HUES64 (cell line): ENCODE results near the gene DPY19L1.

Source experiments
- H3K27ac ChIP-seq: 2 replicates; pipeline ENCODE4 v1.7.0; 2013; ENCODE audit warnings: low read depth, low read length, inconsistent platforms
- H3K27me3 ChIP-seq: 2 replicates; pipeline ENCODE4 v1.6.1; 2013; ENCODE audit warnings: mild to moderate bottlenecking, low read length; ENCODE audit not compliant: insufficient read depth
- H3K36me3 ChIP-seq: 2 replicates; pipeline ENCODE4 v1.6.1; 2013; ENCODE audit warnings: mild to moderate bottlenecking, low read length; ENCODE audit not compliant: insufficient read depth
- H3K4me1 ChIP-seq: 2 replicates; pipeline ENCODE4 v1.6.1; 2013; ENCODE audit warnings: mild to moderate bottlenecking, low read length, moderate library complexity; ENCODE audit not compliant: insufficient read depth
- H3K4me3 ChIP-seq: 2 replicates; pipeline ENCODE4 v1.5.1; 2013; ENCODE audit warnings: mild to moderate bottlenecking, low read length, moderate library complexity
- H3K9ac ChIP-seq: 2 replicates; pipeline ENCODE4 v1.6.1; 2013; ENCODE audit warnings: mild to moderate bottlenecking, low read depth, low read length
- H3K9me3 ChIP-seq: 2 replicates; pipeline ENCODE4 v1.6.1; 2013; ENCODE audit warnings: low read depth, low read length; ENCODE audit not compliant: insufficient read depth
- WGBS: fragments of 150-250, 120-280 bp; methylation state at CpG from one replicate; pipeline ENCODE4 v1.1.7; 2013; ENCODE audit warnings: missing lambda C conversion rate; 5-methylcytosine and 5-hydroxymethylcytosine counted together

DPY19L1 gene

GRCh38 chr7:35029311-35029710 is 8.0 kb downstream of the DPY19L1 start:
- Histone ChIP-seq H3K27ac (no peak overlapping the region), H3K9me3 (no peaks in the 10 kb centered on the region), H3K9ac (no peak overlapping the region), H3K4me1 (peaks cover 29% of the 10 kb centered on the region), H3K27me3 (no peaks in the 10 kb centered on the region), H3K4me3 (no peak overlapping the region), H3K36me3 (no peaks in the 10 kb centered on the region)
- WGBS = 79% methylated on average over 1 of the region's 1 CpG

GRCh38 chr7:35026150-35026549 is 11.1 kb downstream of the DPY19L1 start:
- Histone ChIP-seq H3K9me3 (no peaks in the 10 kb centered on the region), H3K4me3 (no peak overlapping the region), H3K27ac (no peak overlapping the region), H3K27me3 (no peaks in the 10 kb centered on the region), H3K4me1 (peaks cover 29% of the 10 kb centered on the region), H3K36me3 (no peaks in the 10 kb centered on the region), H3K9ac (no peak overlapping the region)

GRCh38 chr7:35025369-35025870 is 11.9 kb downstream of the DPY19L1 start:
- Histone ChIP-seq H3K9ac (no peak overlapping the region), H3K4me1 (peaks cover 29% of the 10 kb centered on the region), H3K27ac (no peak overlapping the region), H3K36me3 (no peaks in the 10 kb centered on the region), H3K4me3 (no peak overlapping the region), H3K27me3 (no peaks in the 10 kb centered on the region), H3K9me3 (no peaks in the 10 kb centered on the region)
- 68% methylated on average over 1 of the region's 1 CpG for WGBS

DNA sequence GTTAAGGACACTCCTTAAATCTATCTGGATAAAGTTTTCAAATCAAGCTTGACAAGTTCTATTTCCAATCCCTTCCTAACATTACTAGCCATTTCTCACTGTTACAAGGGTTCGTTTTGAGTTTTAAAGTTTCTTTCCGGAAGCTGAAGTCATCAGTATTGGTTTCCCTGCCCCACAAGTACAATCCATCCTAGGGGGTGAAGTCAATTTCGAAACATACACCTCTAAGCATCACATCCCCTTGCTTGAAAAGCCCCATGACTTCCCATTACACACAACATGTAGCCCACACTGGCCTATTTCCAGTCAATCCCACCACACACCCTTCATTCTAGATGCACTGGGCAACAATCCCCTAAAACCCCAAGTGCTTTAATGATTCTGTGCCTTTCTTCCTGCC is 13.0 kb downstream of the DPY19L1 start:
- WGBS = over 99% methylated on average over 3 of the region's 3 CpGs
- no peaks in the 10 kb centered on the region for H3K36me3 ChIP-seq
- no peak overlapping the region for H3K4me3 ChIP-seq
- no peak overlapping the region for H3K27ac ChIP-seq
- H3K9ac ChIP-seq = no peak overlapping the region
- H3K27me3 ChIP-seq = no peaks in the 10 kb centered on the region
- no peaks in the 10 kb centered on the region for H3K9me3 ChIP-seq
- H3K4me1 ChIP-seq = peaks cover 30% of the 10 kb centered on the region

- Histone ChIP-seq H3K27me3 (no peaks in the 10 kb centered on the region), H3K9me3 (no peaks in the 10 kb centered on the region), H3K27ac (no peak overlapping the region), H3K4me1 (peaks cover 26% of the 10 kb centered on the region), H3K4me3 (no peak overlapping the region), H3K9ac (no peak overlapping the region), H3K36me3 (no peaks in the 10 kb centered on the region)
- 96% methylated on average over 12 of the region's 12 CpGs for WGBS
Measured at GRCh38 chr7:35022725-35023124, 14.6 kb downstream of the DPY19L1 start.

DNA sequence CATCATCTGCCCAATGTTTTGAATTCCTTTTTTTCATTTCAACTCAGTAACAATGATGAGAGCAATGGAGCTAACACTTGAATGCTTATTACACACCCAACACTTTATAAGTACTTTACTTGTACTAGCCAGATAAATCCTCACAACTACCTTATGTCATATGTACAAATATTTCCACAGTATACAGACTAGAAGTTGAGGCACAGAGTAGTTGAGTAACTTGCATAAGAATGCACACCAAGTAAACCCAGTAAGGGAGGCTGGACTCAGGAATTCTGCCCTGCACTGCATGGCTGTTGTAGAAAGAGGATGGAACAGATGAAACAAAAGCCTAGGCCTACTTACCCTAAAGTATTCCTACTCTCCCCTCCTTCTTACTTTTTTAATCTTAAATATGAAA is 15.8 kb downstream of the DPY19L1 start:
- Histone ChIP-seq H3K9ac (no peak overlapping the region), H3K27me3 (no peaks in the 10 kb centered on the region), H3K27ac (no peak overlapping the region), H3K36me3 (peaks cover 3% of the 10 kb centered on the region; the same call in 1 of the 2 replicates), H3K4me1 (peaks cover 22% of the 10 kb centered on the region), H3K4me3 (no peak overlapping the region), H3K9me3 (no peaks in the 10 kb centered on the region)

- peaks cover 23% of the 10 kb centered on the region for H3K4me1 ChIP-seq
- no peak overlapping the region for H3K27ac ChIP-seq
- WGBS = 62% methylated on average over 3 of the region's 3 CpGs
- H3K9me3 ChIP-seq = no peaks in the 10 kb centered on the region
- no peak overlapping the region for H3K4me3 ChIP-seq
- H3K27me3 ChIP-seq = no peaks in the 10 kb centered on the region
- peaks cover 6% of the 10 kb centered on the region; the same call in 1 of the 2 replicates for H3K36me3 ChIP-seq
- H3K9ac ChIP-seq = no peak overlapping the region
Measured at GRCh38 chr7:35019801-35020200, 17.5 kb downstream of the DPY19L1 start.

DNA sequence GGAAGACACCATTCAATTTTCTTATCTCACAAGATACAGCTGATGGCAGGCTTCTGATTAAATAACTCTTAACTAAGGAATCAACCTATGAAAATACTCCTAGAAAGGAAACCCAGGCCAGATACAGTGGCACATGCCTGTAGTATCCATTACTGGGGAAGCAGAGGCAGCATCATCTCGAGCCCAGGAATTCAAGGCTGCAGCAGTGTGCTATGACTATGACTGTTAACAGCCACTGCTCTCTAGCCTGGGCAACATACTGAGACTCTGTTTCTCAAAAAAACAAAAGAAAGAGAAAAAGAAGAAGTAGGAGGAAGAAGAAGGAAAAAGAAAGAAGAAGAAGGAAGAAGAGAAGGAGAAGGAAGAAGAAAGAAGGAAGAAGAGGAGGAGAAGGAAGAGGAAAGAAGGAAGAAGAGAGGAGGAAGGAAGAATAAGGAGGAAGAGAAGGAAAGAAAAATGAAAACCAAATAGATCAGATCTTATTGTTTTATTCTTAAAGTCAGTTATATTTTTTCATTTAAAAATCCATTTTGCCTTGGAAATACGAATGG is 18.0 kb downstream of the DPY19L1 start:
- Histone ChIP-seq H3K27me3 (no peaks in the 10 kb centered on the region), H3K36me3 (peaks cover 6% of the 10 kb centered on the region; the same call in 1 of the 2 replicates), H3K4me1 (peaks cover 24% of the 10 kb centered on the region), H3K9me3 (no peaks in the 10 kb centered on the region), H3K4me3 (no peak overlapping the region), H3K27ac (no peak overlapping the region), H3K9ac (no peak overlapping the region)
- 95% methylated on average over 1 of the region's 2 CpGs for WGBS

DNA sequence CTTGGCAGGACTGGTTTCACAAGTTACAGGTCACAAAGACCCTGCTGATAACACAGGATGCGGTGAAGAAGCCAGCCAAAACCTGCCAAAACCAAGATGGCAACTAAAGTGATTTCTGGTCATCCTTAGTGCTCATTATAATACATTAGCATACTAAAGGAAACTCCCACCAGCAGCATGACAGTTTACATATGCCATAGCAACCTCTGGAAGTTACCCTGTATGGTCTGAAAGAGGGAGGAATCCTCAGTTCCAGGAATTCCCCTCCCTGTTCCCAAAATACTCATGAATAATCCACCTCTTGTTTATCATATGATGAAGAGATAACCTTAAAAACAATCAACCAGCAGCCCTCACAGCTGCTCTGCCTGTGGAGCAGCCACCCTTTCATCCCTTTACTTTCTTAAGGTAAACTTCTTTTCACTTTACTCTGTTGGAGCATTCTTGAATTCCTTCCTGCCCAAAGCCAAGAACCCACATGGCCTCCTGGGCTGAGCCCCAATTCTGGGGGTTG is 21.9 kb downstream of the DPY19L1 start:
- WGBS = 100% methylated on average over 1 of the region's 1 CpG
- Histone ChIP-seq H3K9me3 (no peaks in the 10 kb centered on the region), H3K4me1 (peaks cover 28% of the 10 kb centered on the region), H3K27ac (peak overlapping the region; percentile 81), H3K36me3 (peaks cover 23% of the 10 kb centered on the region), H3K9ac (no peak overlapping the region), H3K27me3 (no peaks in the 10 kb centered on the region), H3K4me3 (no peak overlapping the region)

GRCh38 chr7:35012160-35012559 is 25.1 kb downstream of the DPY19L1 start:
- Histone ChIP-seq H3K9me3 (no peaks in the 10 kb centered on the region), H3K27me3 (no peaks in the 10 kb centered on the region), H3K9ac (no peak overlapping the region), H3K4me3 (no peak overlapping the region), H3K36me3 (peaks cover 23% of the 10 kb centered on the region), H3K27ac (no peak overlapping the region), H3K4me1 (peaks cover 19% of the 10 kb centered on the region)
- 91% methylated on average over 2 of the region's 3 CpGs for WGBS

DNA sequence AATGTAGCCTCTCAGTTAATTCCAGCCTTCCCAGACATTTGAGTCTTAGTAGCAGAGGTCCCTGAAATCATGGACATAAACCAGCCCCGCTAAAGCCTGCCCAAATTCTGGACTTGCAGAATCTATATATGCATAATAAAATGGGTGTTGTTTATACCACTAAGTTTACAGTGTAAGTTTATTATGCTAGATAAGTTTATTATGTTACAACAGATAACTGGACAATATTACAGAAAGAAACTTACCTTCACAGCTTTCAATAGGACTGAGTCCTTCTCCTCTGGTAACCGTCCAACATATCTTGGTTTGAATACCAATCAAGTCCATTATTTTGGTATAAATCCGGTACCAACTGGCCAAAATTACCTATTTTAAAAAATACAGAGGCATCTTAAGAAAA is 26.2 kb downstream of the DPY19L1 start:
- WGBS = 92% methylated on average over 3 of the region's 3 CpGs
- no peaks in the 10 kb centered on the region for H3K27me3 ChIP-seq
- H3K4me3 ChIP-seq = no peak overlapping the region
- H3K9ac ChIP-seq = no peak overlapping the region
- H3K9me3 ChIP-seq = no peaks in the 10 kb centered on the region
- H3K4me1 ChIP-seq = peaks cover 12% of the 10 kb centered on the region
- H3K36me3 ChIP-seq = peaks cover 17% of the 10 kb centered on the region
- no peak overlapping the region for H3K27ac ChIP-seq

GRCh38 chr7:35007768-35008167 is 29.5 kb downstream of the DPY19L1 start:
- Histone ChIP-seq H3K4me1 (peaks cover 18% of the 10 kb centered on the region), H3K9ac (no peak overlapping the region), H3K9me3 (no peaks in the 10 kb centered on the region), H3K27me3 (no peaks in the 10 kb centered on the region), H3K27ac (no peak overlapping the region), H3K36me3 (peaks cover 7% of the 10 kb centered on the region), H3K4me3 (no peak overlapping the region)
